HepG2 (cell line): Measurements from ENCODE around the gene CAST. TPM values are rescaled to one million over a fixed set of nuclear protein-coding genes. Genes with fewer than 3 reads are reported as not detected.
A peak's percentile ranks its signal among the peaks of the same experiment; 100 is the strongest.

Experiments
- FOXK1 ChIP-seq: sonication (generic); formaldehyde crosslinking; IDR thresholded peaks from 2 replicates; pipeline ENCODE4 v1.4.0; 2020; ENCODE audit warnings: low read depth, missing genetic modification reagents, borderline replicate concordance
- GTF2F1 ChIP-seq: fragments of 150-350 bp; IDR thresholded peaks from 2 replicates; pipeline ENCODE4 v1.6.1; 2014; ENCODE audit warnings: low read length
- HMGA1 ChIP-seq: sonication (generic); formaldehyde crosslinking; conservative IDR thresholded peaks from 2 replicates; pipeline ENCODE4 v1.4.0; 2020; ENCODE audit warnings: missing genetic modification reagents
- KMT2A ChIP-seq: sonication (generic); formaldehyde crosslinking; IDR thresholded peaks from 2 replicates; pipeline ENCODE4 v1.4.0; 2020; ENCODE audit warnings: missing genetic modification reagents
- MIER2 ChIP-seq: IDR thresholded peaks from 2 replicates; pipeline ENCODE4 v1.6.1; 2016; ENCODE audit warnings: missing biosample characterization, missing genetic modification reagents
- STAT5B ChIP-seq: sonication (generic); formaldehyde crosslinking; IDR thresholded peaks from 2 replicates; pipeline ENCODE4 v1.4.0; 2020; ENCODE audit warnings: missing genetic modification reagents
- ZFP90 ChIP-seq: sonication (generic); formaldehyde crosslinking; IDR thresholded peaks from 2 replicates; pipeline ENCODE4 v1.8.0; 2022; ENCODE audit warnings: missing genetic modification reagents, mild to moderate bottlenecking, inconsistent platforms, borderline replicate concordance
- ZNF569 ChIP-seq: sonication (generic); formaldehyde crosslinking; IDR thresholded peaks from 2 replicates; pipeline ENCODE4 v1.5.0; 2020; ENCODE audit warnings: mild to moderate bottlenecking, missing genetic modification reagents, moderate library complexity, borderline replicate concordance
- ZNF781 ChIP-seq: sonication (generic); formaldehyde crosslinking; IDR thresholded peaks from 2 replicates; pipeline ENCODE4 v1.5.1; 2020; ENCODE audit warnings: borderline replicate concordance, mild to moderate bottlenecking, missing genetic modification reagents; ENCODE audit errors: not compliant biosample characterization
- ZNF816 ChIP-seq: sonication (generic); formaldehyde crosslinking; IDR thresholded peaks from 2 replicates; pipeline ENCODE4 v1.8.0; 2022; ENCODE audit warnings: missing genetic modification reagents, mild to moderate bottlenecking, borderline replicate concordance
- polyA plus RNA-seq, 8 experiments: library from polyadenylated mRNA; depleted of rRNA in 3 of 8; stranded (reverse) in 7 of 8; unstranded in 1 of 8; fragments of >200 nt; fragmentation: Illumina TruSeq in 4 of 8; extraction: Trizol in 4 of 8; gene quantifications; 2 replicates each; pipeline versions ENCODE4 v1.2.1 to v1.2.3, GENCODE V29; 2011 to 2016; ENCODE audit warnings: low read depth in 4 of 8, missing spikeins in 1 of 8, mixed read lengths in 1 of 8; ENCODE audit not compliant: insufficient read depth in 1 of 8
- total RNA-seq, 5 experiments: library from RNA; depleted of rRNA; stranded (reverse); fragments of >200 nt; fragmentation: Illumina TruSeq; extraction: Trizol; gene quantifications; 2 replicates each; pipeline ENCODE4 v1.2.3, GENCODE V29; 2016; ENCODE audit warnings: low read depth in 1 of 5
- TF ChIP-seq, protein P1 (sequence below): sonication (generic); formaldehyde crosslinking; IDR thresholded peaks from 2 replicates; pipeline ENCODE4 v1.5.0; 2020; ENCODE audit warnings: mild to moderate bottlenecking, low read depth, missing genetic modification reagents, borderline replicate concordance
- TF ChIP-seq, protein P2 (sequence below): sonication (generic); formaldehyde crosslinking; IDR thresholded peaks from 2 replicates; pipeline ENCODE4 v1.4.0; 2020; ENCODE audit warnings: mild to moderate bottlenecking, missing genetic modification reagents
- TF ChIP-seq, protein P3 (sequence below), 2 experiments: sonication (generic) in 1 of 2; formaldehyde crosslinking in 1 of 2; IDR thresholded peaks; 2 replicates each; pipeline versions ENCODE4 v1.4.0 to v1.6.1; 2018 to 2020; ENCODE audit warnings: missing genetic modification reagents in 2 of 2, borderline replicate concordance in 1 of 2, low read depth in 1 of 2, mild to moderate bottlenecking in 1 of 2, missing biosample characterization in 1 of 2
- TF ChIP-seq, protein P4 (sequence below): IDR thresholded peaks from 2 replicates; pipeline ENCODE4 v1.6.1; 2012; ENCODE audit warnings: inconsistent platforms
- TF ChIP-seq, protein P5 (sequence below): sonication (generic); formaldehyde crosslinking; IDR thresholded peaks from 2 replicates; pipeline ENCODE4 v1.4.0; 2020; ENCODE audit warnings: missing genetic modification reagents
- TF ChIP-seq, protein P6 (sequence below): sonication (generic); formaldehyde crosslinking; IDR thresholded peaks from 2 replicates; pipeline ENCODE4 v1.8.0; 2022; ENCODE audit warnings: mild to moderate bottlenecking, missing genetic modification reagents, moderate library complexity

The CAST gene
- total and polyA plus RNA-seq, 2 of the 13 experiments (the other 11 are each of a cell fraction or from before 2014, with no cell fraction given), result 42.1 to 67.6 TPM

DNA sequence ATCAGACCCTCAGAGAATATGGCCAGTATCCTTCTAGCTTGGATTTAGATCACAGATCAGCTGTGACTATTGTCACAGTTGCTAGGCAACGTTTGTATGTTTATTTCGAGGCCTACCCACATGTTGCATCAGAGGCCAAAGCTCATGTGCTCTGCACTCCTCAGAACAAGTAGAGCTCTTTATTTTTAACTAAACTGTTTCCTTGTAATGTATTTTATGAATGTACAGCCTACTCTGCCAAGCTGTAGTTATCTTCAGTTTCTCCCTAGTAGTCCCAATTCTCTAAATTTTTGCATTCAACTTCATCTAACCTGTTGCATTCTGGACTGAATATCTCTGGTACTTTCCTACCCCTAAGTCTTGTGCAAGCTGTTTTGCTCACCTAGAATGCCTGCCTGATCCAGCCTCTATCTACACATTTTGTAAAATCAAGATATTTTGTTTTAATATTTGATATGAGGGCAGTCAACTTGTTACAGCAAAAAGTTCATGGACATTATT, 52.8 kb downstream of the CAST start (continued):
- TF ChIP-seq ZNF569 (CRISPR knock-in tag) (no peak), ZFP90 (CRISPR knock-in tag) (no peak), FOXK1 (peak; percentile 92), ZNF781 (CRISPR knock-in tag) (no peak), KMT2A (CRISPR knock-in tag) (0 out of 2 replicates have a peak, but pooled peaks have one; percentile 32), MIER2 (CRISPR knock-in tag) (0 out of 2 replicates have a peak, but pooled peaks have one; percentile 29), STAT5B (CRISPR knock-in tag) (no peak), ZNF816 (CRISPR knock-in tag) (no peak), HMGA1 (no peak), GTF2F1 (no peak)
- TF ChIP-seq, protein P1, sequence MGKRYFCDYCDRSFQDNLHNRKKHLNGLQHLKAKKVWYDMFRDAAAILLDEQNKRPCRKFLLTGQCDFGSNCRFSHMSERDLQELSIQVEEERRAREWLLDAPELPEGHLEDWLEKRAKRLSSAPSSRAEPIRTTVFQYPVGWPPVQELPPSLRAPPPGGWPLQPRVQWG, result no peak
- TF ChIP-seq, protein P2, sequence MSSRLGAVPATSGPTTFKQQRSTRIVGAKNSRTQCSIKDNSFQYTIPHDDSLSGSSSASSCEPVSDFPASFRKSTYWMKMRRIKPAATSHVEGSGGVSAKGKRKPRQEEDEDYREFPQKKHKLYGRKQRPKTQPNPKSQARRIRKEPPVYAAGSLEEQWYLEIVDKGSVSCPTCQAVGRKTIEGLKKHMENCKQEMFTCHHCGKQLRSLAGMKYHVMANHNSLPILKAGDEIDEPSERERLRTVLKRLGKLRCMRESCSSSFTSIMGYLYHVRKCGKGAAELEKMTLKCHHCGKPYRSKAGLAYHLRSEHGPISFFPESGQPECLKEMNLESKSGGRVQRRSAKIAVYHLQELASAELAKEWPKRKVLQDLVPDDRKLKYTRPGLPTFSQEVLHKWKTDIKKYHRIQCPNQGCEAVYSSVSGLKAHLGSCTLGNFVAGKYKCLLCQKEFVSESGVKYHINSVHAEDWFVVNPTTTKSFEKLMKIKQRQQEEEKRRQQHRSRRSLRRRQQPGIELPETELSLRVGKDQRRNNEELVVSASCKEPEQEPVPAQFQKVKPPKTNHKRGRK (CRISPR knock-in tag), result no peak
- TF ChIP-seq, protein P3, sequence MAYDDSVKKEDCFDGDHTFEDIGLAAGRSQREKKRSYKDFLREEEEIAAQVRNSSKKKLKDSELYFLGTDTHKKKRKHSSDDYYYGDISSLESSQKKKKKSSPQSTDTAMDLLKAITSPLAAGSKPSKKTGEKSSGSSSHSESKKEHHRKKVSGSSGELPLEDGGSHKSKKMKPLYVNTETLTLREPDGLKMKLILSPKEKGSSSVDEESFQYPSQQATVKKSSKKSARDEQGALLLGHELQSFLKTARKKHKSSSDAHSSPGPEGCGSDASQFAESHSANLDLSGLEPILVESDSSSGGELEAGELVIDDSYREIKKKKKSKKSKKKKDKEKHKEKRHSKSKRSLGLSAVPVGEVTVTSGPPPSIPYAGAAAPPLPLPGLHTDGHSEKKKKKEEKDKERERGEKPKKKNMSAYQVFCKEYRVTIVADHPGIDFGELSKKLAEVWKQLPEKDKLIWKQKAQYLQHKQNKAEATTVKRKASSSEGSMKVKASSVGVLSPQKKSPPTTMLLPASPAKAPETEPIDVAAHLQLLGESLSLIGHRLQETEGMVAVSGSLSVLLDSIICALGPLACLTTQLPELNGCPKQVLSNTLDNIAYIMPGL (CRISPR knock-in tag; IDR thresholded peaks at IDR 0.05; ENCODE audit: borderline replicate concordance in 1 of 2, low read depth in 1 of 2), result peak in 1 of 2 experiments; percentile 26; a peak in 1 of 4 replicates
- TF ChIP-seq, protein P4, sequence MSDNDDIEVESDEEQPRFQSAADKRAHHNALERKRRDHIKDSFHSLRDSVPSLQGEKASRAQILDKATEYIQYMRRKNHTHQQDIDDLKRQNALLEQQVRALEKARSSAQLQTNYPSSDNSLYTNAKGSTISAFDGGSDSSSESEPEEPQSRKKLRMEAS, result peak; percentile 83
- TF ChIP-seq, protein P5, sequence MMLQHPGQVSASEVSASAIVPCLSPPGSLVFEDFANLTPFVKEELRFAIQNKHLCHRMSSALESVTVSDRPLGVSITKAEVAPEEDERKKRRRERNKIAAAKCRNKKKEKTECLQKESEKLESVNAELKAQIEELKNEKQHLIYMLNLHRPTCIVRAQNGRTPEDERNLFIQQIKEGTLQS (CRISPR knock-in tag), result peak; percentile 94
- TF ChIP-seq, protein P6, sequence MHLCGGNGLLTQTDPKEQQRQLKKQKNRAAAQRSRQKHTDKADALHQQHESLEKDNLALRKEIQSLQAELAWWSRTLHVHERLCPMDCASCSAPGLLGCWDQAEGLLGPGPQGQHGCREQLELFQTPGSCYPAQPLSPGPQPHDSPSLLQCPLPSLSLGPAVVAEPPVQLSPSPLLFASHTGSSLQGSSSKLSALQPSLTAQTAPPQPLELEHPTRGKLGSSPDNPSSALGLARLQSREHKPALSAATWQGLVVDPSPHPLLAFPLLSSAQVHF (CRISPR knock-in tag), result no peak
